ENCODE measurements around the gene CD58. TPM values are rescaled to one million over a fixed set of nuclear protein-coding genes. Genes with fewer than 3 reads are reported as not detected.

Gene CD58
- total RNA-seq, 1 experiment from 2014 or later: 8.2 TPM

GRCh38 chr1:116510361-116510760, 60.5 kb downstream of the CD58 start:
- TF ChIP-seq CTCF (conservative IDR thresholded peaks at IDR 0.05; ENCODE audit: low read depth, low read length) (no peak), EZH2 (IDR thresholded peaks at IDR 0.05; ENCODE audit: borderline replicate concordance, low read depth, low read length, poor library complexity, severe bottlenecking) (no peak)
- no peaks in the 10 kb centered on the region for H3K27me3 ChIP-seq (replicated peaks; ENCODE audit: insufficient read depth, low read depth, low read length, poor library complexity)
- no peak for DNase-seq (ENCODE audit: low spot score)
- no peaks in the 10 kb centered on the region for H3K36me3 ChIP-seq (ENCODE audit: insufficient read depth, low read length, poor library complexity, severe bottlenecking)
- ChIA-PET POLR2A (ENCODE audit: low non-redundant PET) (interaction anchor here (0.5 kb wide), 1 partner anchor 504 kb away, joined by 3 read pairs; no protein-coding TSS in a partner anchor), CTCF (no interaction called here)
- H3K9me3 ChIP-seq (ENCODE audit: low read depth, low read length, poor library complexity, severe bottlenecking): no peaks in the 10 kb centered on the region
- H3K27ac ChIP-seq (ENCODE audit: low read depth, low read length, poor library complexity, severe bottlenecking): no peak overlapping the region
- H3K4me1 ChIP-seq (ENCODE audit: insufficient read depth, low read length, poor library complexity, severe bottlenecking): no peaks in the 10 kb centered on the region
- no peak overlapping the region for H3K4me3 ChIP-seq (ENCODE audit: low read depth, low read length, poor library complexity, severe bottlenecking)
- BruUV-seq (replicated peaks): no TSS peak
- intact Hi-C loops (cut with micrococcal nuclease; ENCODE audit: unreplicated experiment): no loop called here

- intact Hi-C loops (cut with micrococcal nuclease; ENCODE audit: unreplicated experiment): no loop called here
- Histone ChIP-seq H3K27ac (ENCODE audit: low read depth, low read length, poor library complexity, severe bottlenecking) (no peak overlapping the region), H3K4me1 (ENCODE audit: insufficient read depth, low read length, poor library complexity, severe bottlenecking) (no peaks in the 10 kb centered on the region), H3K27me3 (replicated peaks; ENCODE audit: insufficient read depth, low read depth, low read length, poor library complexity) (no peaks in the 10 kb centered on the region), H3K36me3 (ENCODE audit: insufficient read depth, low read length, poor library complexity, severe bottlenecking) (no peaks in the 10 kb centered on the region), H3K4me3 (ENCODE audit: low read depth, low read length, poor library complexity, severe bottlenecking) (no peak overlapping the region), H3K9me3 (ENCODE audit: low read depth, low read length, poor library complexity, severe bottlenecking) (no peaks in the 10 kb centered on the region)
- ChIA-PET POLR2A (ENCODE audit: low non-redundant PET) (no interaction called here), CTCF (no interaction called here)
- TF ChIP-seq EZH2 (IDR thresholded peaks at IDR 0.05; ENCODE audit: borderline replicate concordance, low read depth, low read length, poor library complexity, severe bottlenecking) (no peak), CTCF (conservative IDR thresholded peaks at IDR 0.05; ENCODE audit: low read depth, low read length) (no peak)
- DNase-seq (ENCODE audit: low spot score): no peak
- no TSS peak for BruUV-seq (replicated peaks)
These were observed 61.5 kb downstream of the CD58 start for GRCh38 chr1:116508984-116509980.

GRCh38 chr1:116508085-116508983, 62.5 kb downstream of the CD58 start:
- H3K27me3 ChIP-seq (replicated peaks; ENCODE audit: insufficient read depth, low read depth, low read length, poor library complexity): no peaks in the 10 kb centered on the region
- TF ChIP-seq CTCF (conservative IDR thresholded peaks at IDR 0.05; ENCODE audit: low read depth, low read length): no peak
- no peak for TF ChIP-seq EZH2 (IDR thresholded peaks at IDR 0.05; ENCODE audit: borderline replicate concordance, low read depth, low read length, poor library complexity, severe bottlenecking)
- CTCF ChIA-PET: no interaction called here
- H3K36me3 ChIP-seq (ENCODE audit: insufficient read depth, low read length, poor library complexity, severe bottlenecking): no peaks in the 10 kb centered on the region
- BruUV-seq (replicated peaks): no TSS peak
- no peak overlapping the region for H3K4me3 ChIP-seq (ENCODE audit: low read depth, low read length, poor library complexity, severe bottlenecking)
- no peaks in the 10 kb centered on the region for H3K9me3 ChIP-seq (ENCODE audit: low read depth, low read length, poor library complexity, severe bottlenecking)
- H3K4me1 ChIP-seq (ENCODE audit: insufficient read depth, low read length, poor library complexity, severe bottlenecking): no peaks in the 10 kb centered on the region
- POLR2A ChIA-PET (ENCODE audit: low non-redundant PET): no interaction called here
- no peak overlapping the region for H3K27ac ChIP-seq (ENCODE audit: low read depth, low read length, poor library complexity, severe bottlenecking)
- intact Hi-C loops (cut with micrococcal nuclease; ENCODE audit: unreplicated experiment): no loop called here
- DNase-seq (ENCODE audit: low spot score): no peak

Data from A673 (cell line).